HG03432 (cell line): Measurements from ENCODE around the gene EVC.
"Not testable (repeated sequence)": the region's sequence is repeated elsewhere in the genome, so short reads cannot be mapped to it uniquely, and the experiment has no call there.

Source experiments
- ATAC-seq: cut with Tn5 transposase; IDR thresholded peaks from one replicate; pipeline ENCODE4 v1.9.1; 2021; ENCODE audit warnings: mild to moderate bottlenecking, moderate library complexity; ENCODE audit not compliant: unreplicated experiment

EVC gene

GRCh38 chr4:5707778-5708448 is 3.1 kb upstream of the EVC start:
- no peak for ATAC-seq

GRCh38 chr4:5708449-5709206 is 2.4 kb upstream of the EVC start, which contains the start of gene EVC2:
Gene EVC2 (minus strand): TSS chr4:5708559. CDS start chr4:5708513, 46 bp downstream.
- no peak for ATAC-seq

GRCh38 chr4:5709207-5709575 is 1.8 kb upstream of the EVC start:
- no peak for ATAC-seq

- ATAC-seq, result no peak
Measured at GRCh38 chr4:5710065-5710960, 688 bp upstream of the EVC start.

- ATAC-seq, result peak; percentile 3
Measured at GRCh38 chr4:5711479-5712184, 631 bp downstream of the EVC start.

- ATAC-seq, result peak; percentile 56
Measured at GRCh38 chr4:5712517-5712916, 1.5 kb downstream of the EVC start.

- ATAC-seq, result no peak
Measured at GRCh38 chr4:5712931-5713330, 1.9 kb downstream of the EVC start.

GRCh38 chr4:5713861-5714260 is 2.9 kb downstream of the EVC start:
- no peak for ATAC-seq

GRCh38 chr4:5715357-5715756 is 4.4 kb downstream of the EVC start:
- ATAC-seq, result no peak

GRCh38 chr4:5716391-5716790 is 5.4 kb downstream of the EVC start:
- no peak for ATAC-seq

- no peak for ATAC-seq
Measured at GRCh38 chr4:5717449-5718158, 6.6 kb downstream of the EVC start.

GRCh38 chr4:5718411-5718810 is 7.4 kb downstream of the EVC start:
- no peak for ATAC-seq

- no peak for ATAC-seq
Measured at GRCh38 chr4:5719350-5720055, 8.5 kb downstream of the EVC start.

GRCh38 chr4:5720157-5720850 is 9.3 kb downstream of the EVC start:
- ATAC-seq, result no peak

GRCh38 chr4:5720980-5721379 is 10.0 kb downstream of the EVC start:
- no peak for ATAC-seq

GRCh38 chr4:5721923-5722322 is 10.9 kb downstream of the EVC start:
- ATAC-seq, result no peak

GRCh38 chr4:5722328-5722727 is 11.3 kb downstream of the EVC start:
- no peak for ATAC-seq

GRCh38 chr4:5724377-5724776 is 13.4 kb downstream of the EVC start:
- no peak for ATAC-seq

GRCh38 chr4:5728412-5728811 is 17.4 kb downstream of the EVC start:
- ATAC-seq, result not testable (repeated sequence)
